ENCODE results near the gene NUP107.
"Not testable (repeated sequence)": the region's sequence is repeated elsewhere in the genome, so short reads cannot be mapped to it uniquely, and the experiment has no call there.

The NUP107 gene

DNA sequence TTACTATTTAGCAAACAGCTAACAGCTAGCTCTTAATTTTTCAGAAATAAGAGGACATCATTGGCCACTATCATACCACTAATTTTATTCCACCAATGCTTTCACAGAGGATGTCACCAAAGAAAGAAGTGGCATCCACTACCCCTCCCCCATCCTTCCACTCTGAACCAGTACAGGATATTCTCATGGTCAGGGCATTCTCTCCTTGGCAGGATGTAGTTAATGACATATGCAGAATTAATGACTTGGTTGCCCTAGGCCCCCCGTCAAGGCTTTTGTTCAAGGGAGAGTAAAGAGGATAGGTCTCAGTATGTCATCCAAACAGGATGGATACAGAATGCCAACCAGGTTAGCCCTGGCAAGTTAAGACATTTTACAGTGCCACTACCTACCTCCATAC is 18.9 kb upstream of the NUP107 start:
- Histone ChIP-seq H3K9ac (ENCODE audit: low read depth, low read length) (no peak overlapping the region), H3K9me3 (ENCODE audit: control insufficient read depth, insufficient read depth, low read length) (no peaks in the 10 kb centered on the region), H3K27me3 (ENCODE audit: control insufficient read depth, insufficient read depth, low read length) (no peaks in the 10 kb centered on the region), H3K4me1 (ENCODE audit: control insufficient read depth, insufficient read depth, low read length) (peaks cover 5% of the 10 kb centered on the region; the same call in 1 of the 2 replicates), H3K4me3 (ENCODE audit: low read depth, low read length) (no peak overlapping the region), H3K36me3 (ENCODE audit: control insufficient read depth, insufficient read depth, low read length) (peaks cover 8% of the 10 kb centered on the region; the same call in 1 of the 2 replicates), H3K27ac (ENCODE audit: low read depth, low read length) (no peak overlapping the region)

DNA sequence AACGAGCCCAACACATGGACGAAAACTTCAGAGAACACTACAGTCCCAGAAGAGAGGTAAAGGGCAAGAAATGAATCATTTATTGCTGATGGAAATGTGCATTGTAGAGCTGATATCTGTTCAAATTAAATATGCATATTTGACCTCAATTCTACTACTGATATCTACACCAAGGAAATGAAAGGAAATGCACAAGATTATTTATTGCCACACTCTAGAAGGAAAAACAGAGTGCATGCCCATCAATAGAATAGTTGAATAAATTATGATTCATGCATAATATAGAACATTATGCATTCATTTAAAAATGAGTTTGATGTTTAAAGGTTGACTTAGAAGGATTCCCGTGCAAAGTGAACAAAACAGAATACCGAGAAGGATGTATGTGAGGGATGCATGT is 15.6 kb upstream of the NUP107 start:
- Histone ChIP-seq H3K36me3 (ENCODE audit: control insufficient read depth, insufficient read depth, low read length) (no peaks in the 10 kb centered on the region), H3K9ac (ENCODE audit: low read depth, low read length) (no peak overlapping the region), H3K4me1 (ENCODE audit: control insufficient read depth, insufficient read depth, low read length) (peaks cover 5% of the 10 kb centered on the region; the same call in 1 of the 2 replicates), H3K9me3 (ENCODE audit: control insufficient read depth, insufficient read depth, low read length) (no peaks in the 10 kb centered on the region), H3K27ac (ENCODE audit: low read depth, low read length) (no peak overlapping the region), H3K27me3 (ENCODE audit: control insufficient read depth, insufficient read depth, low read length) (no peaks in the 10 kb centered on the region), H3K4me3 (ENCODE audit: low read depth, low read length) (no peak overlapping the region)

DNA sequence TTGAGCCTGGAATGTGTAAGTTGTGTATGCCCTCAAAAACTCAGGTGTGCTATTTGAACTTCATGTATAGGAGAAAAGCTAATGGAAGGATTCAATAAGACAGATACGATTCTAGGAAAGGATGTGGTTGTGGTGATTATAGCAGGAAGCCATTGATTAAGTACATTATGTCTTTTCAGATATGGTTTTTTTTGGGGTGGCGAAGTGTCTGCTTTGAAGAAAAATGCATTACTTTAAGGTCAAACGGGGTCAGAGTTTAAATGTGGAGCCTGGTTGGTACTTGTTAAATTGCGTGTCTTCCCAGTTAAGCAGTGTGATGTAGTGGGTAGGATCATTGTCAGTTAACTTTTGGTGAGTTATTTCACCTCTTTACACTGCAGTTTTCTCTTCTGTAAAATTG is 13.0 kb upstream of the NUP107 start:
- no peaks in the 10 kb centered on the region for H3K36me3 ChIP-seq (ENCODE audit: control insufficient read depth, insufficient read depth, low read length)
- H3K9me3 ChIP-seq (ENCODE audit: control insufficient read depth, insufficient read depth, low read length) = no peaks in the 10 kb centered on the region
- no peak overlapping the region for H3K4me3 ChIP-seq (ENCODE audit: low read depth, low read length)
- H3K27me3 ChIP-seq (ENCODE audit: control insufficient read depth, insufficient read depth, low read length) = no peaks in the 10 kb centered on the region
- H3K9ac ChIP-seq (ENCODE audit: low read depth, low read length) = no peak overlapping the region
- no peak overlapping the region for H3K27ac ChIP-seq (ENCODE audit: low read depth, low read length)
- no peaks in the 10 kb centered on the region for H3K4me1 ChIP-seq (ENCODE audit: control insufficient read depth, insufficient read depth, low read length)

DNA sequence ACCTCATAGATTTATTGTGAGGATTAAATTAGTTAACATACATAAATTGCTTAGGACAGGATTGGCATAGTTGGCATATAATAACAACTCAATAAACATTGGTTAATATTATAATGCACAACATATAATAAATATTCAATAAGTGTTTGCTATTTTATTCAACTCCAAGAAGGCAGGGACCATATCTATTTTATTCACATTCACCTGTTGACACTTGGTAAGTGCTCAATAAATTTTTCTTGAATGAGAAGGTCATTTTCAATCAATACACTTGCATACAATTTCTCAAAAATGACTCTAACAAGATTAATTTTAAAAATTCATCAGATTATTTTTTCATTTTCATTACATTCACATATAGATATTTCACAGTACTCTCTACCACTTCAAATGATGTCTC is 12.4 kb upstream of the NUP107 start:
- Histone ChIP-seq H3K9ac (ENCODE audit: low read depth, low read length) (no peak overlapping the region), H3K27ac (ENCODE audit: low read depth, low read length) (no peak overlapping the region), H3K9me3 (ENCODE audit: control insufficient read depth, insufficient read depth, low read length) (no peaks in the 10 kb centered on the region), H3K4me1 (ENCODE audit: control insufficient read depth, insufficient read depth, low read length) (no peaks in the 10 kb centered on the region), H3K4me3 (ENCODE audit: low read depth, low read length) (no peak overlapping the region), H3K36me3 (ENCODE audit: control insufficient read depth, insufficient read depth, low read length) (no peaks in the 10 kb centered on the region), H3K27me3 (ENCODE audit: control insufficient read depth, insufficient read depth, low read length) (no peaks in the 10 kb centered on the region)

DNA sequence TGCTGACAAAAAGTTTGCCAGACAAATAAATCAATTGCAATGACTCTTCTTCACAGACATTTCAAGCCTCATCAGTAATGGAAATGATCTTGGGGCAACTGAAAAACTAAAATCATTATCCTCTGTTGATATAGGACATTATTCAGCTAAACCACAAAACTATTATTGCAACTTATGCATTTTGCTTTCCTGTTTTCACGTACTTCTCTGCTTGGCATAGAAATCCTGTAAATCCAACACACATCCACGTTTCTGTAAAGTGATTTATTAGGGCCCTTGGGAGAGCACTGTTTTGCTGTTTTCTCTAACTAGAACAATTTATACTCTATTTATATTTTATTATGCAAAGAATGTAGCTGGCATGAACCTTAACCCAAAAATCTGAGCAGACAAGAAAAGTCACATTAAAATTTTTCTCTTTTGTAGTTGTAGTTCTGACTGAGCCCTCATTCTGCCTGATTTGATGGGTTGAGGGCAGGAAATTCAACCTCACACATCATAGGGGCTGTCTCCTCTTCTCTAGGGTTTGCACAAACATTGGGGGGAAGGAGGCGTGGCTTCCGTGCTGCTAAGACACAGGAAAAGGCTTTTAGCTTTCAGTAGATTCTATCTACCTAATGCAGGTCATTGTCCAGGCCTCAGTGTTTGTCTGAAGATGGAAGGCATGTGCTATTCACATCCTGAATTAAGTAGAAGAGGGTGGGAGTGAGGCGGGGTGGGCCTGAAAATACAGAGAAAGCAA is 11.5 kb upstream of the NUP107 start:
- no peaks in the 10 kb centered on the region for H3K4me1 ChIP-seq (ENCODE audit: control insufficient read depth, insufficient read depth, low read length)
- no peaks in the 10 kb centered on the region for H3K9me3 ChIP-seq (ENCODE audit: control insufficient read depth, insufficient read depth, low read length)
- H3K27ac ChIP-seq (ENCODE audit: low read depth, low read length) = no peak overlapping the region
- H3K36me3 ChIP-seq (ENCODE audit: control insufficient read depth, insufficient read depth, low read length) = no peaks in the 10 kb centered on the region
- H3K27me3 ChIP-seq (ENCODE audit: control insufficient read depth, insufficient read depth, low read length) = no peaks in the 10 kb centered on the region
- no peak overlapping the region for H3K9ac ChIP-seq (ENCODE audit: low read depth, low read length)
- no peak overlapping the region for H3K4me3 ChIP-seq (ENCODE audit: low read depth, low read length)

DNA sequence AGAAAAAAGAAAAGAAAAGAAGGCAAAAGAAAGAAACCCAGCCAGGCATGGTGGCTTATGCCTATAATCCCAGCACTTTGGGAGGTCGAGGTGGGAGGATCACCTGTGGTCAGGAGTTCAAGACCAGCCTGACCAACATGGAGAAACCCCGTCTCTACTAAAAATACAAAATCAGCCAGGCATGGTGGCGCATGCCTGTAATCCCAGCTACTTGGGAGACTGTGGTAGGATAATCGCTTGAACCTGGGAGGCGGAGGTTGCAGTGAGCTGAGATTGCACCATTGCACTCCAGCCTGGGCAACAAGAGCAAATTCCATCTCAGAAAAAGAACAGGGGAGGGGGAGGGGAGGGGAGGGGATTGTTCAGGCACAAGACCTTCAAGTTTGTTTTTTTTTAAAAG is 9.9 kb upstream of the NUP107 start:
- not testable (repeated sequence) for H3K27me3 ChIP-seq (ENCODE audit: control insufficient read depth, insufficient read depth, low read length); H3K27ac ChIP-seq (ENCODE audit: low read depth, low read length); H3K9me3 ChIP-seq (ENCODE audit: control insufficient read depth, insufficient read depth, low read length); H3K4me3 ChIP-seq (ENCODE audit: low read depth, low read length); H3K4me1 ChIP-seq (ENCODE audit: control insufficient read depth, insufficient read depth, low read length); H3K36me3 ChIP-seq (ENCODE audit: control insufficient read depth, insufficient read depth, low read length); H3K9ac ChIP-seq (ENCODE audit: low read depth, low read length)

DNA sequence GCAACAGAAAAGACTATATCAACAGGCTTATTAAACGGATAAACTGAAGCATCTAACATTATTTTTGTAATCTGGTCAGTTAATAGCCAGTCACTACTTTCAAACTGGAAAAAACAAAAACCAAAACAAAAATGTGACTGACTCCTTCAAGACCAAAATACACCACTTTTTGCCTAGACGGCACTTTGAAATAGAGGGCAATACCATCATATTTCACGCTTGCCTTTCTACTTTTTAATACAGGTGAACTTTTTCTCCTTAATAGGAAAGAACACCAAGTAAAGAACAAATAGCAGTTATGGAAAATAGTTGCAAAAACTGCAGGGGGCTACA is 550 bp upstream of the NUP107 start:
- Histone ChIP-seq H3K27me3 (ENCODE audit: control insufficient read depth, insufficient read depth, low read length) (no peaks in the 10 kb centered on the region), H3K27ac (ENCODE audit: low read depth, low read length) (peak overlapping the region; percentile 94), H3K9me3 (ENCODE audit: control insufficient read depth, insufficient read depth, low read length) (no peaks in the 10 kb centered on the region), H3K4me1 (ENCODE audit: control insufficient read depth, insufficient read depth, low read length) (peaks cover 10% of the 10 kb centered on the region; the same call in 1 of the 2 replicates), H3K9ac (ENCODE audit: low read depth, low read length) (peak overlapping the region; percentile 90), H3K4me3 (ENCODE audit: low read depth, low read length) (peak overlapping the region; percentile 96), H3K36me3 (ENCODE audit: control insufficient read depth, insufficient read depth, low read length) (peaks cover 22% of the 10 kb centered on the region)

DNA sequence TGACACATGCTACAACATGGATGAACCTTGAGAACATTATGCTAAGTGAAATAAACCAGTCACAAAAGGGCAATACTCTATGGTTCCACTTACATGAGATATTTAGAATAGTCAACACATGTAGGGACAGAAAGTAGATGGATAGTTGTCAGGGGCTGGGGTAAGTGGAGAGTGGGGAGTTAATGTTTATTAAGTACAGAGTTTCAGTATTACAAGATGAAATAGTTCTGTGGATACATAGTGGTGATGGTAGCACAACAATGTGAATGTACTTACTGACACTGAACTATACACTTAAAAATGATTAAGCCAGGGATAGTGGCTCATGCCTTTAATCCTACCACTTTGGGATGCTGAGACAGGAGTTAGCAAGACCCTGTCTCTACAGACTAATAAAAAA is 8.7 kb downstream of the NUP107 start:
- Histone ChIP-seq H3K4me3 (ENCODE audit: low read depth, low read length) (no peak overlapping the region), H3K36me3 (ENCODE audit: control insufficient read depth, insufficient read depth, low read length) (peaks cover 88% of the 10 kb centered on the region), H3K9me3 (ENCODE audit: control insufficient read depth, insufficient read depth, low read length) (no peaks in the 10 kb centered on the region), H3K9ac (ENCODE audit: low read depth, low read length) (no peak overlapping the region), H3K27me3 (ENCODE audit: control insufficient read depth, insufficient read depth, low read length) (no peaks in the 10 kb centered on the region), H3K27ac (ENCODE audit: low read depth, low read length) (no peak overlapping the region), H3K4me1 (ENCODE audit: control insufficient read depth, insufficient read depth, low read length) (no peaks in the 10 kb centered on the region; the same call in 1 of the 2 replicates)

DNA sequence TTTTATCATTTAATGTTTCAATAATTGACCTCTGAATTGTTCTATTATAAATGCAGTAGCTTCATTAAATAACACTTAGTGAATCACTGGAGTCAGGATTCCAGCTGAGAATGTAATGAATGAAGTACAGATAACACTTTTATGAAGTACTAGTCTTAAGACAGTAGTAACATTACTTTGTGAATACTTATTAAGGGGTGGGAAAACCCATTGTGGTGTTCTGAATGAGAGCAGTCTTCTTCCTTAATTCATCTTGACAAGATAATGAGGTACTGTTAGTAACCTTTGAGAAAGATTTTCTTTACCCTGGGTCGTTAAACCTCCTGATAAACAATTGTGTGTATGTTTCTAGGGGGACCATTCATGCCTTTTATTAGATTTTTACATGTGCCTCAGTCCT is 12.7 kb downstream of the NUP107 start:
- Histone ChIP-seq H3K4me3 (ENCODE audit: low read depth, low read length) (no peak overlapping the region), H3K4me1 (ENCODE audit: control insufficient read depth, insufficient read depth, low read length) (no peaks in the 10 kb centered on the region), H3K9ac (ENCODE audit: low read depth, low read length) (no peak overlapping the region), H3K27me3 (ENCODE audit: control insufficient read depth, insufficient read depth, low read length) (no peaks in the 10 kb centered on the region), H3K9me3 (ENCODE audit: control insufficient read depth, insufficient read depth, low read length) (no peaks in the 10 kb centered on the region), H3K27ac (ENCODE audit: low read depth, low read length) (no peak overlapping the region), H3K36me3 (ENCODE audit: control insufficient read depth, insufficient read depth, low read length) (peaks cover 87% of the 10 kb centered on the region)

DNA sequence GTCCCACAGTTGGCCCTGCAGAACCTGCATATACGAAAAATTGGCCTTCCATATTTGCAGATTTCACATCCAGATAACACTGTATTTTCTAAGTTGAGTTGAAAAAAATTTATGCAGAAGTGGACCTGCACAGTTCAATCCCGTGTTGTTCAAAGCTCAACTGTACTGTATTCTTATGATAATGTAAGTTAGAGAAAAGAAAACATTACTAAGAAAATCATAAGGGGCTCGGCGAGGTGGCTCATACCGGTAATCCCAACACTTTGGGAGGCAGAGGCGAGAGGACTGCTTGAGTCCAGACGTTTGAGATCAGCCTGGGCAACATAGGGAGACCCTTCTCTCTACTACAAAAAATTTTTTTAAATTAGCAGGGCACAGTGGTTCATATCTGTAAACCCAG is 41.0 kb downstream of the NUP107 start:
- H3K36me3 ChIP-seq (ENCODE audit: control insufficient read depth, insufficient read depth, low read length) = peaks cover 87% of the 10 kb centered on the region

DNA sequence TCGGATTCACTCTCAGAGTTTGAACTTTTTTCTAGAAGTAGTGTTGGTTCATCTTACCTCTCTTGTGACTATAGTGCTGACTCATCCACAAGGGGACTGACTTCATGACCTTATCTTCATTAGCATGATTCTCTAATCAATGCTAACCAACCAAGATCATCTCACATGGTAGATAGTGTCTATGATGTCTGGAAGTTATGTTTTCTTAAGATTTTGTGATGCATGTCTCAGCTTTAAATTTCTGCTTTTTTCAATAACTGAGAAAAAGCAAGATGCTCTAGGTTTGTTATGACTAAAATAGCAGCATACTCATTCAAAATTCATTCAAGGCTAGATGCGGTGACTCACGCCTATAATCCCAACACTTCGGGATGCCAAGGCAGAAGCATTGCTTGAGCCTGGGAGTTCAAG is 46.9 kb downstream of the NUP107 start:
- Histone ChIP-seq H3K27me3 (ENCODE audit: control insufficient read depth, insufficient read depth, low read length) (no peaks in the 10 kb centered on the region), H3K36me3 (ENCODE audit: control insufficient read depth, insufficient read depth, low read length) (peaks cover 84% of the 10 kb centered on the region), H3K9ac (ENCODE audit: low read depth, low read length) (no peak overlapping the region), H3K9me3 (ENCODE audit: control insufficient read depth, insufficient read depth, low read length) (no peaks in the 10 kb centered on the region), H3K4me1 (ENCODE audit: control insufficient read depth, insufficient read depth, low read length) (no peaks in the 10 kb centered on the region), H3K4me3 (ENCODE audit: low read depth, low read length) (no peak overlapping the region), H3K27ac (ENCODE audit: low read depth, low read length) (peak overlapping the region; percentile 9)

More for the DNA sequence above, 41.0 kb downstream of the NUP107 start:
- H3K9ac ChIP-seq (ENCODE audit: low read depth, low read length) = no peak overlapping the region
- H3K27me3 ChIP-seq (ENCODE audit: control insufficient read depth, insufficient read depth, low read length) = no peaks in the 10 kb centered on the region
- H3K9me3 ChIP-seq (ENCODE audit: control insufficient read depth, insufficient read depth, low read length) = no peaks in the 10 kb centered on the region
- H3K4me3 ChIP-seq (ENCODE audit: low read depth, low read length) = no peak overlapping the region
- H3K4me1 ChIP-seq (ENCODE audit: control insufficient read depth, insufficient read depth, low read length) = no peaks in the 10 kb centered on the region
- H3K27ac ChIP-seq (ENCODE audit: low read depth, low read length) = no peak overlapping the region
